ENCODE results near the gene MEX3A.
A peak's percentile ranks its signal among the peaks of the same experiment; 100 is the strongest.
"Not testable (repeated sequence)": the region's sequence is repeated elsewhere in the genome, so short reads cannot be mapped to it uniquely, and the experiment has no call there.

The MEX3A gene

DNA sequence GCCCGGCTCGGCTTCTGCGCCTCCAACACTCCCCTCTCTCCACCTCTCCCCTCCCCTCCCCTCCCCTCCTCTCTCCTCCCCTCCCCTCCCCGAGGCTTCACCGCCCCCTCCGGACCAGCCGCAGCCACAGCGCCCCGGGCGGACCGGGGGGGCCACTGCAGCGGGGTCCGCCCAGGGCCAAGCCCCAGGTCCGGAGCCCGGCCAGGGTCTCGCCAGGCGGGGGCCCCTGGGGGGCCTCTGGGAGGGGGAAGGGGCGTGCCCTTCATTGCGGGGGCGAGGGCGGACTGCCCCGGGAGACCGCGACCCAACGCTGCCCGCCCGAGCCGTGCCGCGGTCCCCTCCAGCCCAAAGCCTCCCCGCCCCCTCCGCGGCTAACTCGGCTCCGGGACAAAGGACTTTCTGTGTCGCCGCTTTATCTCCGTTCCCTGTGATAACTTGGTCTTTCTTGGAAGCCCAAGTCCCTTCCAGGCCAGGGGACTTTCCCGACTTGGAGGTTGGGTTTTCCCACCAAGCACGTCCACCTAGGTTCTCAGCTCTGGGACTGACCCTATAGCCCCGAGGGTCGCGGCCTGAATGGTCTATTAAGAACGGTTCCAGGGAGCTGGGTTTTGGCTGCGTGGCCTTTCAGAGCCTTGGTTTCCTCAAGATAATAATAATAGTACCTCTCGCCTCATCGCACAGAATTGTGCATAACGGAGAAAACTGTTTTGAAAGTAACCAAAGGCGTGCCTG, 28.3 kb downstream of the MEX3A start, which contains the start of gene UBQLN4:
UBQLN4 (minus strand) TSS at position 31 of the 732 bp plus-strand sequence. CDS start 97 bp downstream, outside the sequence.
- peak; percentile 97 for DNase-seq

DNA sequence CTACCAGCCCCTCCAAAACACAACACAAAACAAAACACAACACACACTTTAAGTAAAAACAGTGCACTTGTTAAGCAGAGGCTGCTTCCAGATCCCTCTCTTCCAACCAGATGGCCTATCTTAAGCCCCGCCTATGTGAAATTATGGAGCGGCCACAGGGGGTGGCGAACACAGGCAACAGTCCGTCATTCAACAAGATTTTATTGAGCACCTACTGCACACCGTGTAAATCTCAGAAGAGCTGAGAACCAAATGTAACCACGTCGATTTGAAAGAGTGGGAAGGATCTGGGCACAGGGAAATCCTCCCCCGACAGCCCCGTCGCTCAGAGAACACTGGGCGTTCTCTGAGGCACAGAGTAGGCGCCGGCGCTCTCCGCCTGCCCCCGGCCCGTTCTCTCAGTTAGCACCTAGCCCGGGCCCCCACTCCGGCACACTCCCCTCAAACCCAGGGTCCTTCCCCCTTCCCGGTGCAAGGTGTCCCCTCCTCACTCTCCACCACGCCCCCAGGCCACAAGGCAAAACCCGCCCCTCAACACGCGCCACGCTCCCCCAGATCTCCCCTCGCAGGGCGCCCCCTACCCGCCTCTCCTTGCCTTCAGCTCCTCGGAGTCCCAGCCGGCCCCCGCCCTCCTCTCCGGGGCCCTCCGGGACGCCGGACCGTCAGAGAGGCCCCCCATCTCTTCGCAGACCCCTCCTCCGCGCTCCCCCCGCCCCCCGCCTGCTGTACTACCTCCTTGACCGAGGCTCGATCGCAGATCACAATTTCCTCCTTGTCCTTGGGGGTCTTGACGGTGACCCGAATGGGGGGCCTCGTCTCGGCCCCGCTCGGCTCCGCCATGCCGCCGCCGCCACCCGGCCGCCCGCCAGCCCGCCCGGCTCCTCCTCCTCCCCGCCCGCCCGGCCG, 29.1 kb downstream of the MEX3A start:
- DNase-seq = peak; percentile 82

DNA sequence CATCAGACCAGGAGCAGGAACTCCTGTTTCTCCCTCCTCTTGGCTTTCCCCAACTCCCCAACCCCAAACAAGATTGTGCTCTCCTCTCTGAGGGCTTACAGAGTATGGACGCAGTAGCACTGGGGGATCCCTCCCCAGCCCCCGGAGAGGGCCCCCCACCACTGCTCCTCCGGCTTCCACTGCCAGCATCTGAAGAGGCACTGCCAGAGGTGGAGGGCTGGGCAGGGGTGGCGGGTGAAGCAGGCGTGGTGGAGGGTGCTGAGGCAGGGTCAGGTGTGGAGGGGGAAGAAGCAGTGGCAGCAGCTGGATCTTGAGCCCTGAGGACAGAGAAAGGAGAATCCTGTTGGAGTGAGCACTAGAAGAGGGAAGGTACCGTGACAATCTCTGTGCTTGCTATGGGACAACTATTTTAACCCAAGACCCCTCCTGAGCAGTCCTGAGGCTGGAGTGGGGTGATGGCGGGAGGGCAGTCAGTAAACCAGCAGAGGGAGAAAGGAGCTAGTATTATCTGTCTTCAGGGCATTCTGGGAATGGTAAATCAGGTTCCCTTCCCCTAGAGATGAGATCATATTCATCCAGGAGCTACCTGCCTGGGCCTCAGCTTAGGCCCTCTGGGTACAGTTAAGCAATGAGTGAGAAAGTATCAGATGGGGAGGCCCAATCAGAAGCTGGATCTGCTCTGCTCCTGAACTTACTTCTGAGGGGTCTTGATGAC, 31.1 kb downstream of the MEX3A start:
- DNase-seq = no peak

DNA sequence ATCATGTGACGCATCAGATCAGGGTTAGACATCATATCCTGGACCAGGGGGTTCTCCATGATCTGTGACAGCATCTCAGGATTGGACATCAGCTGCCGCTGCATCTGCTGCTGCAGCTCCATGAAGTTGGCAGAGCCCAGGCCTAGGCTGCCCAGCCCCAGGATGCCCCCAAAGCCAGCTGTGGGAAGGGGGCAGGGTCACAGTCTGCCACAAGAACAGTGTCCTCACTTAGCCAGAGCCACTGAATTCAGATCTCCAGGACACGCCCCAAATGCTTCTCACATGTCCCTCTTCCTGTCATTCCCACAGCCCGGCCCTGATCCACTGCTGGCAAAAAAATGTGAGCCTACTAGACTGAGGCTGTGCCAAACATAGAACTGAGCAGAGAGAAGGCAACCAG, 31.9 kb downstream of the MEX3A start:
- no peak for DNase-seq

DNA sequence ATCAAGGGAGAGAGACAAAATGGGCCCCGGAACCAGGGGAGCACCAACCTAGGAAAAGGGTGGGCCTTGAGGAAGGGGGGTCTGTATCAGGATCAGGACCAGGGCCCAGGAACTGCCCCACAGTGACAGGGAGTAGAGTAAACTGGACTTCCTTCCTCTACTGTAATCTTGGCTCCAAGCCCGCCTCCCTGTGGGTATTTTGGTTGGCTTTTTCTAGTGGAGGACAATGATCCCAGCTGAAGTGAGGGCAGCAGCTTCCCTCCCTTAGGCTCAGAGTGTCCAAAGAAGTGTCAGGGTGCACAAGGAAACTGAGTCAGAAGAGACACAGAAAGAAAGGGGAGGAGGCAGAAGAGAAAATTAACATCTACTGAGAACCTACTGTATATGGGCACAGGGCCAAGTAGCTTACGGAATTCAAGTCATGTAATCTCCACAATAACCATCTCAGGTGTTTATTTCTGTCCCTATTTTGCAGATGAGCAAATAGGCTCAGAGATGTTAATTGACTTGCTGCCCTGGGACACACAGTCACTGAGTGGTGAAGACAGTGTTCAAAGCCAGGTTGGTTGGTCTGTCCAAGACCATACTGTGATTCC, 33.5 kb downstream of the MEX3A start:
- DNase-seq = no peak

DNA sequence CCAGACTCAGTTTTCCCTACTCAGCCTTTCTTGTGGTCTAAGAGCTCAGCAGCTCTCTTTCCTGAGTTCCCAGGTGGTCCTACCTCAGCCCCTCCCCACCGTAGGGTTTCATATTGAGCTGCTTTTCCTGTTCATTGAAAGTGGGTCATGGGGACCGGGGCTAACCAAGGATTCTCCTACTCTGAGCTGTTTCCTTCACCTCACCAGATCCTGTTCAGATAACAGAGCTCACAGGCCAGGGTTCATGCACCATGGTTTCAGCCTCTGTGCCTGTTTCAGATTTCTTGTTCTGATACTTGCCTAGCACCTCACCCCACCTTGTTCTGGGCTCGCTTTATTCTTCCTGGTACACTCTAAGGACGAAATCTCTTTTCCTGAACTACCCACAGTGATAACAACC, 37.2 kb downstream of the MEX3A start:
- no peak for DNase-seq

DNA sequence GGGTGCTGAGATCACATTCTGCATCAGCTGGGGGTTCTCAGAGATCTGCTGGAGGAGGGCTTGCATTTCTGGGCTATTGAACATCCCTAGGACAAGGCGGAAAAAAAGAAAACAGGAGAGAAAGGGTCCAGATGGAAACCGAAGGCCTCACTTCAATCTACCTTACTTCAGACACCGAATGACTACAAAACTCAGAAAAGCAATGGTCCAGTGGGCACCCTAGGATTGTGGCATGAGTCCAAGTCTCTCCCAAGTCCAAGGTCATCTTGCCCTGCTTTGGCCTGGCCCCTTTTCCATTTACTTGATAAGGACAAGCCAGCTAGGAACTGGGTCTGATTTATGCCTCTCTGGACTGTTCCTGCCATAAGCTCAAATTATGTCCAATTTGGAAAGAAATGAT, 39.4 kb downstream of the MEX3A start:
- no peak for DNase-seq

DNA sequence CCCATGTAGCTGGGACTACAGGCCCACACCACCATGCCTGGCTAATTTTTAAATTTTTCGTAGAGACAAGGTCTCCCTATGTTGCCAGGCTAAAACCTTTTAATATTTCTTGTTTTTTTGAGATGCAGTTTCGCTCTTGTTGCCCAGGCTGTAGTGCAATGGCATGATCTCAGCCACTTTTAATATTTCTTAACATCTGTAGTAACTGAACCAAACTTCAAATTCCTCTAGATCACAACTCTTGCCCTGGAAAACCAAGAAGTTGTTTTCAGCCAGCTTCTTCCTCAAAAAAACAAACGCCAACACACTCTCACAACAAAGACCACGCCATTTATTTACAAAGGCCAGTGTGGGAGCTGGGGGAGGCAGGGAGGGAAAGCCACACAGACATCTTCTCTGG, 47.3 kb downstream of the MEX3A start:
- not testable (repeated sequence) for DNase-seq

DNA sequence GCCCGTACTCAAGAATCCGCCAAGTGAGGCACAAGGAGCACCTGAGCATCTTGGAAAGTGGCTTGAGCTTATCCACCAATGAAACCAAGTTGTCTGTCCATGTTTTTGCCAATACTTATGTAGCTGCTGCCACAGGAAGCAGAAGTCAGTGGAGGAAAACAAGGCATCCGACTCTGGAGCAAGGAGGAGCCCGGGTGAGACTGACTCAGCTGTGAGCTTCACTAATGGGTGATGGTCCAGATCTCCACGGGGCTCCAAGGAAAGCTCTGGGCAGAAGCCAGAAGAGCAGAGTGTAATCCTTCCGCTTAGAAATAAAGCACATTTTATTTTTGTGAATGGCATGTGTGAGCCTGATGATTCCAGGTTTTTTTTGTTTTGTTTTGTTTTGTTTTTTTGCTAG, 49.3 kb downstream of the MEX3A start:
- DNase-seq = no peak

DNA sequence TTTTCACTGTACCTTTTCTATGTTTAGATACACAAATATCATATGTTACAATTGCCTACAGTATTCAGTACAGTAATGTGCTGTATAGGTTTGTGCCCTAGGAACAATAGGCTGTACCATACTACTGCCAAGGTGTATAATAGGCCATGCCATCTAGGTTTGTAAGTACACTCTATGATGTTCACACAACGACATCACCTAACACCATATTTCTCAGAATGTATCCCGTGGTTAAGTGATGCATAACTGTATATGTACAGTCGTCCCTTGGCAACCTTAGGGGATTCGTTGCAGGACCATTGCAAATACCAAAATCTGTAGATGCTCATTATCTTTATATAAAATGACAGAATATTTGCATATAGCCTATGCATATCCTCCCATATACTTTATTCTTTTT, 55.7 kb downstream of the MEX3A start:
- DNase-seq = no peak

DNA sequence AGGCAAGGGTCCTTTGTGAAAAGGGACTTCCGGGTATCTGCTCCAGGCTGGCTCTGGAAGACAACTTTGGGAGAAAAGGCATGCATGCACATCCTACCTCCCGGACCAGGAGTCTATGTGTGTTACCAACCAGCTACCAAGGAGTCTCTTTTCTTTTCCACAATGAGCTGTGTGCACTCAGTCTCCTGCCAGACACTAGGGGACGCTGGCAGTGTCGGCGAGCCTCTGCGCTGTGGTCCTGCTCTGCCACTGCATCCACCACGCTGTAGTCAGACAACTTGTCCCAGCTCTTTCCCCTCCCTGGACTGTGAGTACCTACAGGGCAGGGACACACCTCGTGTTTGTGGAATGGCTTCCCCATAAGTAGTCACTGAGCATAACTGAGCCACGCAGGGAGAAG, 56.4 kb downstream of the MEX3A start:
- peak; percentile 81 for DNase-seq

DNA sequence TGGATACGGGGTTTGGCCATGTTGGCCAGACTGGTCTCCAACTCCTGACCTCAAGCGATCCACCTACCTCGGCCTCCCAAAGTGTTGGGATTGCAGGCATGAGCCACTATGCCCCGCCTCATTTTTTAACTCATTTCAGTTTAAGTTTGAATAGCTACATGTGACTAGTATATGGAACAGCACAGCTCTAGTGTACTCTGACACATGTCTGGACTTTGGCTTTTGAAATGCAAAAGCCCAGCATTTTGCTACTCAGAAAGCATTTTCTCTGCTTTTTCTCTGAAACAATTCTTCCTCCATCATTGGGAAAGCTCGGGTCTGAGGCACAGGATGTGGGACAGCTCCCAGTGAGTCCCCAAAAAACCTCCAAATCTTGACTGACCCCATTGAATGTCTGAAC, 57.5 kb downstream of the MEX3A start:
- no peak for DNase-seq

All from NCI-H69 (cell line).